DND-41 (cell line): ENCODE results near the gene KSR1.

Experiments used
- CTCF ChIP-seq: IDR thresholded peaks from 2 replicates; pipeline ENCODE4 v1.5.1; 2012; ENCODE audit warnings: borderline replicate concordance, low read length, moderate library complexity, mild to moderate bottlenecking; ENCODE audit not compliant: poor library complexity, severe bottlenecking; ENCODE audit errors: extremely low read depth
- EZH2 ChIP-seq: IDR thresholded peaks from 3 replicates; pipeline ENCODE4 v1.6.1; 2012; ENCODE audit warnings: borderline replicate concordance, low read depth, mild to moderate bottlenecking, moderate library complexity, low read length, inconsistent platforms; ENCODE audit not compliant: severe bottlenecking

- TF ChIP-seq CTCF, result peak; percentile 76
- no peak for TF ChIP-seq EZH2
Observed at GRCh38 chr17:27609611-27610303, 153.5 kb downstream of the KSR1 start.
